Measurements from ENCODE around the gene KLHDC4. TPM values are rescaled to one million over a fixed set of nuclear protein-coding genes. Genes with fewer than 3 reads are reported as not detected.

The KLHDC4 gene
- total and polyA plus RNA-seq, 2 donors from 2014 or later: 25.0 to 42.2 TPM

DNA sequence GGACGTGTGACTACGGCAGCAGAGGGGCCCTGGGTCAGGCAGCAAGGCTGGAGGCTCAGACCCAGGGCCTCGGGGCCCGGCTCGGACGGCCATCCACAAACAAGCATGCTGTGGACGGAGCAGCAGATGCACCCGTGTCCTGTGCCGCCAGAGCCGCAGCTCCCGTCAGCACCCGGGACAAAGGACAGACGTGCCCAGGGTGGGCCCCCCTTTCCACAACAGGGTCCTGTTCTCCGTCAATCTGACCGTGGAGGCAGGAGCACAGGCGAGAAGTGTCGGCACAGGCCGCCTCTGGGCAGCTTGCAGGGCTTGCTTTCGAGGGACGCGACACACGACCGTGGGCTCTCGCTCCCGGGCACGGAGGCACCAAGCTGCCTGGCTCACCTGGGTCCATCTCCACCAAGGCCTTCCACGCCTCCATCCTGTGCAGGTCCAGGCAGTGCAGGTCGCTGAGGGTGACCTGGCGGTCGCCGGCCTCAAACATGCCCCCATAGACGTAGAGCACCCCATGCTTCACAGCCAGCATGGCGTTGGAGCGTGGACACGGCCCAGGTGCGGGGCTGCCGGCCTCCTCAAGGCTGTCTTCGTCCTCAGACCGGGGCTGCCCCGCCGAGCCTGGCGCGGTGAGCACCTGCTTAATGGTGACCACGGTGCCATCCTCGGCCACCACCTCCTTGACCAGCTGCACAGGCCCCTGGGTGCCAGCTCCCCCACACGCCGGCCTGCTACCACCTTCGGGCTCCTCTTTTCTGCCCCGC lies 56.7 kb downstream of the KLHDC4 start:
- DNase-seq: peak in 1 of 5 donors; percentile 74
- intact Hi-C loops (cut with DNase I): no loop called here
- Histone ChIP-seq H3K4me1 (ENCODE audit: control insufficient read depth in 2 of 3, insufficient read depth in 2 of 3, low read depth in 1 of 3, low read length in 3 of 3) (no peaks in the 10 kb centered on the region), H3K9me3 (ENCODE audit: control insufficient read depth in 2 of 3, insufficient read depth in 1 of 3, low read length in 3 of 3) (no peaks in the 10 kb centered on the region), H3K27ac (ENCODE audit: low read depth in 2 of 2, low read length in 2 of 2) (no peak overlapping the region), H3K4me3 (ENCODE audit: low read length in 3 of 3) (no peak overlapping the region), H3K27me3 (ENCODE audit: control insufficient read depth, insufficient read depth, low read length) (no peaks in the 10 kb centered on the region), H3K36me3 (ENCODE audit: control insufficient read depth in 2 of 3, insufficient read depth in 3 of 3, low read length in 3 of 3) (peaks cover 0 to 15% (median 6%) of the 10 kb centered on the region in 3 donors), H3K9ac (ENCODE audit: low read length in 3 of 3) (no peak overlapping the region)
- TF ChIP-seq, protein P1, sequence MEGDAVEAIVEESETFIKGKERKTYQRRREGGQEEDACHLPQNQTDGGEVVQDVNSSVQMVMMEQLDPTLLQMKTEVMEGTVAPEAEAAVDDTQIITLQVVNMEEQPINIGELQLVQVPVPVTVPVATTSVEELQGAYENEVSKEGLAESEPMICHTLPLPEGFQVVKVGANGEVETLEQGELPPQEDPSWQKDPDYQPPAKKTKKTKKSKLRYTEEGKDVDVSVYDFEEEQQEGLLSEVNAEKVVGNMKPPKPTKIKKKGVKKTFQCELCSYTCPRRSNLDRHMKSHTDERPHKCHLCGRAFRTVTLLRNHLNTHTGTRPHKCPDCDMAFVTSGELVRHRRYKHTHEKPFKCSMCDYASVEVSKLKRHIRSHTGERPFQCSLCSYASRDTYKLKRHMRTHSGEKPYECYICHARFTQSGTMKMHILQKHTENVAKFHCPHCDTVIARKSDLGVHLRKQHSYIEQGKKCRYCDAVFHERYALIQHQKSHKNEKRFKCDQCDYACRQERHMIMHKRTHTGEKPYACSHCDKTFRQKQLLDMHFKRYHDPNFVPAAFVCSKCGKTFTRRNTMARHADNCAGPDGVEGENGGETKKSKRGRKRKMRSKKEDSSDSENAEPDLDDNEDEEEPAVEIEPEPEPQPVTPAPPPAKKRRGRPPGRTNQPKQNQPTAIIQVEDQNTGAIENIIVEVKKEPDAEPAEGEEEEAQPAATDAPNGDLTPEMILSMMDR (IDR thresholded peaks at IDR 0.05; ENCODE audit: borderline replicate concordance, extremely low read depth, insufficient read depth): no peak
- FAIRE-seq: no peak

DNA sequence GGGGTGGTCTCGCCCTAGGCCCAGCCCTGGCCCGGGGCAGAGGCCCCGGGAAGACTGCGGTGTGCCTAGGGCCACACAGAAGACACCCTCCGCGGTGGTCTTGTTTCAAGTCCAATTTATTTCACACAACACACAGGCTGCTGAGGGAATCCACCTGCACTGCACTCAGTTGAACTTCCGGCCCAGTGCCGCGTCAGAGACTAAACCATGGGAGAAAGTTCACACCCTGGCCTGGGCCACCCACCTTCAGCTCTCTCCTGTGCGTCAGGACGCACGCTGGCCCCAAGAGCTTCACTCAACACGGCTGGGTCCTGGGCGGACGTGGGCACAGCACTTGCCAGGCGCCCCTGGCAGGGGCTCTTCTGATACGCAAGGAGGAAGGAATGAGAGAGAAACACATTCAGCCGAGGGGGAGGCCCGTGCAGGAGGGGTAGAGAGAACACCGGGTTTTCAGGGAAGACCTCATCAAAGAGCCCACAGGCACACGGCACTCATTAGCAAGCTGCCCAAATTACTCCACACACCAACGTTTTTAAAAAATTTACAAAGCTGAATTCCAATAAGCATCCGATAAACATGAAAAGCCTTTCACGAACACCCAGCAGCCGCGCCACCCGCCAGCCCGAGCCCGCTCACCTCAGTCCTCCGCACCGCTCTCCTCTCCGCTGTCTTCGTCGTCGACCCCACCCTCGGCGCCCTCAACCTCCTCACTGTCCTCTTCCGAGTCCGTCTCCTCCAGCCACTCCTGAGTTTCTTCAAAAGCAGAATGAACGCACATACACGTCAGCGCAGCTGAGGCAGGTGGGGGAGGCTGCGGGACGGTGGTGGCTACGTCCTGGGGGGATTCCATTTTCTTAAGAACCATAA lies 57.8 kb downstream of the KLHDC4 start:
- Histone ChIP-seq H3K27me3 (ENCODE audit: control insufficient read depth, insufficient read depth, low read length) (no peaks in the 10 kb centered on the region), H3K9me3 (ENCODE audit: control insufficient read depth in 2 of 3, insufficient read depth in 1 of 3, low read length in 3 of 3) (no peaks in the 10 kb centered on the region), H3K9ac (ENCODE audit: low read length in 3 of 3) (no peak overlapping the region), H3K4me1 (ENCODE audit: control insufficient read depth in 2 of 3, insufficient read depth in 2 of 3, low read depth in 1 of 3, low read length in 3 of 3) (no peaks in the 10 kb centered on the region), H3K36me3 (ENCODE audit: control insufficient read depth in 2 of 3, insufficient read depth in 3 of 3, low read length in 3 of 3) (peaks cover 0 to 15% (median 6%) of the 10 kb centered on the region in 3 donors), H3K27ac (ENCODE audit: low read depth in 2 of 2, low read length in 2 of 2) (no peak overlapping the region), H3K4me3 (ENCODE audit: low read length in 3 of 3) (no peak overlapping the region)
- DNase-seq: no peak
- TF ChIP-seq, protein P1 (IDR thresholded peaks at IDR 0.05; ENCODE audit: borderline replicate concordance, extremely low read depth, insufficient read depth): no peak
- FAIRE-seq: no peak
- intact Hi-C loops (cut with DNase I): no loop called here

DNA sequence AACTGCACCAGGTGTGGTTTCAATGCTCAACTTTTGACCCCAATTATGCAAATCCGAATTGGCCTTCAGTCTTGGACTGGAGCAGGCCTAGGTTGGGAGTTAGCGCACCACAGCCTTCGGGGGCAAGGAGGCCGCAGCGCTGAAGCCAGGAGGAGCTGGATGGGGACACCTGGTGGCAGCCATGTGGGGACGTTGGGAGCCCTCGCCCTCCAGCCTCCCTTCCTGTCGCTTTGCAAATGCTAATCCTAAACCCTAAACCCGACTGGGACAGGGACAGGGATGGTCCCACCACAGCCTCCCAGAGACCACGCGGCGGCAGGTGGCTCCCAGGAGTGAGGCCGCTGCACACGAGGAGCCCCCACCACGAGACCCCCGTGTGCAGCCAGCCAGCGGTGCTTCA lies 58.7 kb downstream of the KLHDC4 start:
- Histone ChIP-seq H3K4me3 (ENCODE audit: low read length in 3 of 3) (no peak overlapping the region), H3K9ac (ENCODE audit: low read length in 3 of 3) (no peak overlapping the region), H3K27me3 (ENCODE audit: control insufficient read depth, insufficient read depth, low read length) (no peaks in the 10 kb centered on the region), H3K36me3 (ENCODE audit: control insufficient read depth in 2 of 3, insufficient read depth in 3 of 3, low read length in 3 of 3) (peaks cover 0 to 15% (median 6%) of the 10 kb centered on the region in 3 donors), H3K27ac (ENCODE audit: low read depth in 2 of 2, low read length in 2 of 2) (no peak overlapping the region), H3K9me3 (ENCODE audit: control insufficient read depth in 2 of 3, insufficient read depth in 1 of 3, low read length in 3 of 3) (no peaks in the 10 kb centered on the region), H3K4me1 (ENCODE audit: control insufficient read depth in 2 of 3, insufficient read depth in 2 of 3, low read depth in 1 of 3, low read length in 3 of 3) (no peaks in the 10 kb centered on the region)
- DNase-seq: peak in 1 of 5 donors; percentile 11
- intact Hi-C loops (cut with DNase I): no loop called here
- TF ChIP-seq, protein P1 (IDR thresholded peaks at IDR 0.05; ENCODE audit: borderline replicate concordance, extremely low read depth, insufficient read depth): no peak
- FAIRE-seq: no peak
